Activated T-helper 2 cell treated with anti-CD3 and anti-CD28 coated beads, Interferon-gamma antibody, Interleukin-2, Interleukin-4, amounts not matched to agents 10 μg/mL and 5 μg/mL and 100 μg/mL, durations not matched to agents 14 hours and 24 hours and 36 hours (primary cell): ENCODE results near the gene SUFU. TPM values are rescaled to one million over a fixed set of nuclear protein-coding genes. Genes with fewer than 3 reads are reported as not detected.

Experiments used
- DNase-seq: peaks from one replicate; pipeline ENCODE4 v3.0.0; 2021; ENCODE audit warnings: low spot score
- H3K27ac Mint-ChIP-seq: one replicate; pipeline ENCODE4 v1.8.0; 2021; ENCODE audit warnings: mixed read lengths
- H3K27me3 Mint-ChIP-seq: one replicate; pipeline ENCODE4 v1.8.0; 2021; ENCODE audit warnings: low read depth, mixed read lengths
- H3K36me3 Mint-ChIP-seq: one replicate; pipeline ENCODE4 v1.8.0; 2021; ENCODE audit warnings: low read depth, mixed read lengths
- H3K4me1 Mint-ChIP-seq: one replicate; pipeline ENCODE4 v1.8.0; 2021; ENCODE audit warnings: low read depth, mixed read lengths
- H3K4me3 Mint-ChIP-seq: one replicate; pipeline ENCODE4 v1.8.0; 2021; ENCODE audit warnings: low read depth, mild to moderate bottlenecking, moderate library complexity, mixed read lengths
- H3K9me3 Mint-ChIP-seq: one replicate; pipeline ENCODE4 v1.8.0; 2021; ENCODE audit warnings: mixed read lengths
- intact Hi-C: fragments of 100-400 bp; cut with micrococcal nuclease; formaldehyde crosslinking; loops from one replicate; pipeline ENCODE4 v1.15.1; 2023
- total RNA-seq: library from RNA; stranded (reverse); gene quantifications from 2 replicates; pipeline ENCODE4 v1.2.3, GENCODE V29; 2022

Gene SUFU
- total RNA-seq, 1 donor from 2014 or later = 12.4 TPM

DNA sequence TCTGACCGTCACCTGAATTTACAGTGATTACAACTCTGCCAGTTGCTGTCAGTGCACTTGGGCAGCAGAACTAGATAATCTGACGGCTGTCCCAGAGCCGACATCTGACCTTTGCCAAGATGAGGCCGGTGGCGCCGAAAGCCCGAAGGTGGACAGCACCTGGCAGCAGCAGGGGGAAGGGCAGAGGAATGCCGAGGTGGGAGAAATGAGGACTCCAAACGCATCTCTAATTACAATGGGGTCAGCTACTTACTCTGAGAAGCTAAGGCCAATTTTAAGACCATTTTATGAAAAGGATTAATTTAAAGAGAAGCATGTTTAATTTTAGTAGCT lies 174.3 kb downstream of the SUFU start:
- Mint-ChIP-seq H3K4me3 (no peak overlapping the region), H3K9me3 (no peaks in the 10 kb centered on the region), H3K27me3 (no peaks in the 10 kb centered on the region), H3K27ac (no peak overlapping the region), H3K4me1 (peaks cover 42% of the 10 kb centered on the region), H3K36me3 (peaks cover 26% of the 10 kb centered on the region)
- intact Hi-C loops = no loop called here
- DNase-seq = no peak

DNA sequence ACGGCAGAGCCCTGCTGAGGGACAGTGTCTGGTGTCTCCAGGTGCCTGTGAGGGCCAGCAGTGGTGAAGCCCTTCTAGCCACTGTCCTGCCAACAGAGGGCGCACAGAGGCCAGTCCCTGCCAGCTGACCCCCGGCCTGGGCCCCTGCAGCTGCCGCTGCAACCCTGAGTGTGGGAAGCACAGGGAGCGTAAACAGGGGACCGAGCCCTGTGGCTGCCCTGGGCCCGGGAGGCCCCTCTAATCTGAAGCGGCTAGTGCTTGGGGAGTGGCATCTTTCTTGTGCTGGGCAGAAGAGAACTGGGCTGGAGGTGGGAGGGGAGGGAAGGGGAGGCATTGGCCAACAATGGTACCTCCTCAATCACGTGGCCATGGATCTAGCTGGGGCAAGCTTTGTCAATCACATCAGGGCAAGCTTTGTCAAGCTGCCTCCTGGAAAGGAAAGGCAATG lies 175.1 kb downstream of the SUFU start:
- intact Hi-C loops = no loop called here
- no peaks in the 10 kb centered on the region for H3K9me3 Mint-ChIP-seq
- no peak for DNase-seq
- peaks cover 40% of the 10 kb centered on the region for H3K4me1 Mint-ChIP-seq
- no peak overlapping the region for H3K4me3 Mint-ChIP-seq
- H3K27me3 Mint-ChIP-seq = no peaks in the 10 kb centered on the region
- H3K27ac Mint-ChIP-seq = no peak overlapping the region
- H3K36me3 Mint-ChIP-seq = peaks cover 26% of the 10 kb centered on the region

DNA sequence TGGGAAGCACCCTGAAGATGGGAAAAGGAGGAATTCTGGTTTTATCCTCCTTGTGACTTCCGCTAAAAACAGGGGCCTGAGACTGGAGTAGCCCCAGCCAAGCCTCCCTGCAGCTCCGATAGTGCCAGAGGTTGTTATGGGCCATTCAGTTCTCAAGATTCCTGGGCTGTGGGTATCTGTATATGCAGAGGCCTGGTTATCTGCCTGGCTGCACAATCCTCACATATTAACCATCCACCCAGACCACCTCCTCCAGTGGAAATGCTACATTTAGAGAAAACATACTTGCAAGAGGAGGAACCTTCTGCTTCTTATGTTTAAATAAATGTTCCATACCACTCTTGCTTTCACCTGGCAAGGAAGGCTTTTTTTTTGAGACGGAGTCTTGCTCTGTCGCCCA lies 175.8 kb downstream of the SUFU start:
- no peak for DNase-seq
- peaks cover 35% of the 10 kb centered on the region for H3K4me1 Mint-ChIP-seq
- peaks cover 26% of the 10 kb centered on the region for H3K36me3 Mint-ChIP-seq
- intact Hi-C loops = no loop called here
- no peaks in the 10 kb centered on the region for H3K27me3 Mint-ChIP-seq
- H3K27ac Mint-ChIP-seq = no peak overlapping the region
- no peaks in the 10 kb centered on the region for H3K9me3 Mint-ChIP-seq
- H3K4me3 Mint-ChIP-seq = no peak overlapping the region

DNA sequence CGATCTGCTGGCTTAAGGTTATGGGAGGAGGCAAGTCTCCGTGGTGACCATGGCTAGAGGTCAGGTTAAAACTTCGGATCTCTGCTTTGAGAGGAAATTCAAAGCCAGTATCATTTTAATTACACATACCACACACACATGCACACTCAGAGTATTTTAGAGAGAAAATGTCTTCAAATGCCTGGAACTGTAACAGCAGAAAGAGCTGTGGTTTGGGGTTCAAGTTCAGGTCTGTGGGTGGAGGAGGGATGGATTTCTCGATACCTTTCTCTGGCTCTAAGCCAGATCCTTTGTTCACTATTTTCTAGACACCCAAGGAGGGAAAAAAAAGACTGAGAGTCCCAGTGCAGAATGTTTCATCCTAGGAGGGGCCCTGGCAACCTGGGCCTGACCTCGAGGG lies 177.9 kb downstream of the SUFU start:
- Mint-ChIP-seq H3K36me3 (peaks cover 32% of the 10 kb centered on the region), H3K4me3 (no peak overlapping the region), H3K27ac (peak overlapping the region; percentile 65), H3K27me3 (no peaks in the 10 kb centered on the region), H3K9me3 (no peaks in the 10 kb centered on the region), H3K4me1 (peaks cover 21% of the 10 kb centered on the region)
- DNase-seq = no peak
- intact Hi-C loops = no loop called here

DNA sequence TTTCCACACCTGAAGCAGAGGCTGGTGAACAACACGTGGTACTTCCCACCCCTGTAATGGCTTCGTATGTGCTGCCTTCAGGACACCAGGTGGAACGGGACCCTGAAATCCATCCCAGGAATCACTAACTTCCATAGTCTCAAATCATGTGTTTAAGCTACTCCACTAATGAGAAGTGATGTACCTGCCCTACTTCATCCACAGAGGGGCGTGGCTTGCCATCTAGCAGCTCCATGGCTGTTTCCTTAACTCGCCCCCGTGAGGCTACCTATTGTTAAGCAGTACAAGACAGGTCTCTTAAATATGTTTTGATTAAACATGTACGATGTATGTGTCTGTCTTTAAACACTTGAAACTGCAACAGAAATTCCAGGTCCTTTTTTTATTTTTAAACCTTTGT lies 178.6 kb downstream of the SUFU start:
- peaks cover 30% of the 10 kb centered on the region for H3K36me3 Mint-ChIP-seq
- intact Hi-C loops = no loop called here
- H3K4me3 Mint-ChIP-seq = no peak overlapping the region
- no peaks in the 10 kb centered on the region for H3K9me3 Mint-ChIP-seq
- DNase-seq = no peak
- H3K4me1 Mint-ChIP-seq = peaks cover 20% of the 10 kb centered on the region
- H3K27me3 Mint-ChIP-seq = no peaks in the 10 kb centered on the region
- peak overlapping the region; percentile 43 for H3K27ac Mint-ChIP-seq

DNA sequence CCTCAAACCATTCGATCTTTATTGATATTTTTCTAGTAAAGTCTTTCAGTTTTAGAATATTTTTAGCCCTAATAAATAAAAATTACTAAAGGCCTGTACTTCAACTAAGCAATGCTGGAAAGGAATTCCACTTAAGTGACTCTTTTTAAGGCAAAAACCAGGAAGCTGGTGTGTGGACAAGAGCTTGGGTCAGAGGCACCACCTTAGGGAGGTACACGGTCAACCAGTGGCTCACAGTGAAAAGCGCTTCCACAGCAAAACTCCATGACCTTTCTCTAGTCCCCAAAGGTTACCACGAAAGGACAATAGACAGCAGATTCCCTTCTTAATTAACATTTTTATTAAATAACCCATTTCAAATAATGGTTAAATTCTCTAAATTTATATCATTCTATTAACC lies 179.2 kb downstream of the SUFU start:
- no peak overlapping the region for H3K4me3 Mint-ChIP-seq
- no peaks in the 10 kb centered on the region for H3K27me3 Mint-ChIP-seq
- H3K36me3 Mint-ChIP-seq = peaks cover 36% of the 10 kb centered on the region
- no peaks in the 10 kb centered on the region for H3K9me3 Mint-ChIP-seq
- no peak for DNase-seq
- intact Hi-C loops = no loop called here
- peaks cover 20% of the 10 kb centered on the region for H3K4me1 Mint-ChIP-seq
- H3K27ac Mint-ChIP-seq = no peak overlapping the region

Other genes starting within 250 kb of the SUFU start
- 310 and 323 TPM in 2 replicates for gene NFKB2, start 108.3 kb upstream of the SUFU start, total RNA-seq
- gene PSD, start 85.2 kb upstream of the SUFU start, total RNA-seq = 10.6 and 13.4 TPM in 2 replicates
- gene FBXL15, start 83.1 kb upstream of the SUFU start, total RNA-seq = 14.8 and 15.1 TPM in 2 replicates
- gene CUEDC2, start 71.4 kb upstream of the SUFU start, total RNA-seq = 60.7 and 67.5 TPM in 2 replicates
- 0.32 TPM in 1 of 2 replicates, not detected in the other for gene C10orf95, start 52.4 kb upstream of the SUFU start, total RNA-seq
- 66.9 and 69.7 TPM in 2 replicates for gene ACTR1A, start 1.3 kb upstream of the SUFU start, total RNA-seq
- 76.7 and 82.9 TPM in 2 replicates for gene TRIM8, start 140.5 kb downstream of the SUFU start, total RNA-seq
- 11.1 and 12.2 TPM in 2 replicates for gene ARL3, start 210.4 kb downstream of the SUFU start, total RNA-seq
- 52.2 and 54.0 TPM in 2 replicates for gene SFXN2, start 210.7 kb downstream of the SUFU start, total RNA-seq
- gene WBP1L, start 240.0 kb downstream of the SUFU start, total RNA-seq = 18.0 and 19.9 TPM in 2 replicates